Mucosa of descending colon (tissue), 3 donors: ENCODE data around the gene ABCA2. TPM values are rescaled to one million over a fixed set of nuclear protein-coding genes. Genes with fewer than 3 reads are reported as not detected.
A peak's percentile ranks its signal among the peaks of the same experiment; 100 is the strongest.

Source experiments
- ATAC-seq: fragments of 200-7000 bp; cut with Tn5 transposase; one replicate; pipeline ENCODE4 v1.9.1; 2020; ENCODE audit warnings: mild to moderate bottlenecking, moderate library complexity
- DNase-seq, 3 donors: peaks; one replicate each; pipeline ENCODE4 v3.0.0-alpha.2; 2020
- H3K36me3 ChIP-seq: fragments of 200-600 bp; one replicate; pipeline ENCODE4 v1.8.0; 2021; ENCODE audit warnings: low read depth, mild to moderate bottlenecking
- H3K4me1 ChIP-seq: fragments of 200-600 bp; one replicate; pipeline ENCODE4 v1.8.0; 2021; ENCODE audit warnings: low read depth, mild to moderate bottlenecking
- H3K4me3 ChIP-seq: fragments of 200-600 bp; one replicate; pipeline ENCODE4 v1.8.0; 2021; ENCODE audit warnings: mild to moderate bottlenecking
- H3K9me3 ChIP-seq: fragments of 200-600 bp; one replicate; pipeline ENCODE4 v1.8.0; 2021; ENCODE audit warnings: mild to moderate bottlenecking
- intact Hi-C, 2 donors: fragments of 100-400 bp; cut with DNase I in 1 of 2; cut with micrococcal nuclease in 1 of 2; formaldehyde crosslinking; loops; one replicate each; pipeline versions ENCODE4 v1.11.0 to v1.11.1; 2022; cut with DNase I, micrococcal nuclease
- total RNA-seq, 3 donors: library from RNA; stranded (reverse); fragmentation: NEBNext Ultra II Directional in 2 of 3; extraction: Animal tissue kit (Norgen Biotek cat#: 25700) in 2 of 3; gene quantifications; one replicate each; pipeline versions ENCODE4 v1.2.1 to v1.2.4, GENCODE V29; 2021 to 2023
- TF ChIP-seq, protein P1 (sequence below): fragments of 200-600 bp; IDR thresholded peaks from one replicate; pipeline ENCODE4 v1.8.0; 2022; ENCODE audit warnings: antibody characterized with exemption, mild to moderate bottlenecking
- donor health status: DM: no; HTN: no; CAD: no; lungs with moderate emphysema.
- donor health status: DM: no; HTN: no; CAD: no.
- donor health status: DM: no; HTN: yes; CAD: no.

The ABCA2 gene
- total RNA-seq, 3 donors from 2014 or later: 20.1 to 77.2 (median 48.0) TPM

- DNase-seq: no peak
- H3K4me1 ChIP-seq: peaks cover 2% of the 10 kb centered on the region
- no peak for ATAC-seq
- TF ChIP-seq, protein P1, sequence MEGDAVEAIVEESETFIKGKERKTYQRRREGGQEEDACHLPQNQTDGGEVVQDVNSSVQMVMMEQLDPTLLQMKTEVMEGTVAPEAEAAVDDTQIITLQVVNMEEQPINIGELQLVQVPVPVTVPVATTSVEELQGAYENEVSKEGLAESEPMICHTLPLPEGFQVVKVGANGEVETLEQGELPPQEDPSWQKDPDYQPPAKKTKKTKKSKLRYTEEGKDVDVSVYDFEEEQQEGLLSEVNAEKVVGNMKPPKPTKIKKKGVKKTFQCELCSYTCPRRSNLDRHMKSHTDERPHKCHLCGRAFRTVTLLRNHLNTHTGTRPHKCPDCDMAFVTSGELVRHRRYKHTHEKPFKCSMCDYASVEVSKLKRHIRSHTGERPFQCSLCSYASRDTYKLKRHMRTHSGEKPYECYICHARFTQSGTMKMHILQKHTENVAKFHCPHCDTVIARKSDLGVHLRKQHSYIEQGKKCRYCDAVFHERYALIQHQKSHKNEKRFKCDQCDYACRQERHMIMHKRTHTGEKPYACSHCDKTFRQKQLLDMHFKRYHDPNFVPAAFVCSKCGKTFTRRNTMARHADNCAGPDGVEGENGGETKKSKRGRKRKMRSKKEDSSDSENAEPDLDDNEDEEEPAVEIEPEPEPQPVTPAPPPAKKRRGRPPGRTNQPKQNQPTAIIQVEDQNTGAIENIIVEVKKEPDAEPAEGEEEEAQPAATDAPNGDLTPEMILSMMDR: no peak
- intact Hi-C loops: no loop called here
- H3K9me3 ChIP-seq: no peaks in the 10 kb centered on the region
- H3K36me3 ChIP-seq: no peaks in the 10 kb centered on the region
- H3K4me3 ChIP-seq: no peak overlapping the region
These were observed 47.2 kb downstream of the ABCA2 start for GRCh38 chr9:136980669-136981478.

DNA sequence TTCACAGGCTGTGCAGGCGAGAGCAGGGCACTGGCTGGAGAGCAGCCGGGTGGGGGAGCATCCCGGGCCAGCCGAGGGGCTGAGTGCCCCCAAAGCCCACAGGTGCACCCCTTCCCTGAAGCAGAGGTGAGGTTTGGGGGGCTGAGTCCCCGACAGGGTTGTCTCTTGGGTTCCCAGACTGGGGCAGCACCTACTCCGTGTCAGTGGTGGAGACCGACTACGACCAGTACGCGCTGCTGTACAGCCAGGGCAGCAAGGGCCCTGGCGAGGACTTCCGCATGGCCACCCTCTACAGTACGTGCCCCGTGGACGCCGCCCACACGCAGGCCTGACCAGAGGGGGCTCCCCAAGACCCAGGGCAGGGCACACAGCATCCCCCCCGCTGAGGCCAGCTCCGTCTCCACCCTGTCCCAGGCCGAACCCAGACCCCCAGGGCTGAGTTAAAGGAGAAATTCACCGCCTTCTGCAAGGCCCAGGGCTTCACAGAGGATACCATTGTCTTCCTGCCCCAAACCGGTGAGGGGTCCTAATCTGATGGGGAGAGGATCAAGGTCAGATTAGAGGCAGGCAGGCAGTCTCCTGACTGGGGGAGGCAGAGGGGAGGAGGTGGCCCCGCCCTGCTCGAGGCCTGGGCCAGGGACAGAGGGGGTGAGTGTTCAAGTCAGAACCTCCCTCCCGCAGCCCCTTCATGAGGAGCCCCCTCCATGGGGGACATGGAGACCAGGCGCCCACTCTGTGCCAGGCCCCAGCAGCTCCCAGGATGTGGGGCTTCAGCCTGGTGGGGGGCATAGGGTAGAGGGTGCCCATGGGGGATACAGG, 48.1 kb downstream of the ABCA2 start:
- TF ChIP-seq, protein P1: no peak
- Histone ChIP-seq H3K4me3 (no peak overlapping the region), H3K4me1 (peaks cover 2% of the 10 kb centered on the region), H3K9me3 (no peaks in the 10 kb centered on the region), H3K36me3 (no peaks in the 10 kb centered on the region)
- intact Hi-C loops: no loop called here
- DNase-seq: no peak
- no peak for ATAC-seq

DNA sequence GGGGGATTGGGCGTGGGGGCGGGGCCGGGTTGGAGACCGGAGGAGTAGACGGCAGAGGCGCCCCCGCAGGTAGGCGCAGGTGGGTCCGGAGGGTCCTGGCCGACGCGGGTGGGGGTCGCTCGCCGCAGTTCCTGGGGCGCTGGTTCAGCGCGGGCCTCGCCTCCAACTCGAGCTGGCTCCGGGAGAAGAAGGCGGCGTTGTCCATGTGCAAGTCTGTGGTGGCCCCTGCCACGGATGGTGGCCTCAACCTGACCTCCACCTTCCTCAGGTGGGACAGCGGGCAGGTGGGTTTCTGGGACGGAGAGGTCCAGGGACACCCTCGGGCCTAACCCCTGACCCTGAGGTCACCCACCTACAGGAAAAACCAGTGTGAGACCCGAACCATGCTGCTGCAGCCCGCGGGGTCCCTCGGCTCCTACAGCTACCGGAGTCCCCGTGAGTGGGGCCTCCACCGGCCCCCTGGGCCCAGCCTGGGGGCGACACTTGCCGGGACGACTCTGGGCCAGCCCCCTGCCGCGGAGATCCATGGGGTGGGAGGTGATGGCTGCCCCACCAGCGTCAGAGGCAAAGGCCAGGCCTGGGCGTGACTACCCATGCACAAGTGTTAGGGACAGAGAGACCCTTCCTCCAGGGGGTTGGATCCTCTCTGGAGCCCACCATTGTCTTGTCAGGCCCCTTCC, 49.0 kb downstream of the ABCA2 start:
- H3K4me3 ChIP-seq: no peak overlapping the region
- TF ChIP-seq, protein P1: no peak
- no peaks in the 10 kb centered on the region for H3K36me3 ChIP-seq
- peaks cover 2% of the 10 kb centered on the region for H3K4me1 ChIP-seq
- no peaks in the 10 kb centered on the region for H3K9me3 ChIP-seq
- DNase-seq: no peak
- intact Hi-C loops: no loop called here
- no peak for ATAC-seq

DNA sequence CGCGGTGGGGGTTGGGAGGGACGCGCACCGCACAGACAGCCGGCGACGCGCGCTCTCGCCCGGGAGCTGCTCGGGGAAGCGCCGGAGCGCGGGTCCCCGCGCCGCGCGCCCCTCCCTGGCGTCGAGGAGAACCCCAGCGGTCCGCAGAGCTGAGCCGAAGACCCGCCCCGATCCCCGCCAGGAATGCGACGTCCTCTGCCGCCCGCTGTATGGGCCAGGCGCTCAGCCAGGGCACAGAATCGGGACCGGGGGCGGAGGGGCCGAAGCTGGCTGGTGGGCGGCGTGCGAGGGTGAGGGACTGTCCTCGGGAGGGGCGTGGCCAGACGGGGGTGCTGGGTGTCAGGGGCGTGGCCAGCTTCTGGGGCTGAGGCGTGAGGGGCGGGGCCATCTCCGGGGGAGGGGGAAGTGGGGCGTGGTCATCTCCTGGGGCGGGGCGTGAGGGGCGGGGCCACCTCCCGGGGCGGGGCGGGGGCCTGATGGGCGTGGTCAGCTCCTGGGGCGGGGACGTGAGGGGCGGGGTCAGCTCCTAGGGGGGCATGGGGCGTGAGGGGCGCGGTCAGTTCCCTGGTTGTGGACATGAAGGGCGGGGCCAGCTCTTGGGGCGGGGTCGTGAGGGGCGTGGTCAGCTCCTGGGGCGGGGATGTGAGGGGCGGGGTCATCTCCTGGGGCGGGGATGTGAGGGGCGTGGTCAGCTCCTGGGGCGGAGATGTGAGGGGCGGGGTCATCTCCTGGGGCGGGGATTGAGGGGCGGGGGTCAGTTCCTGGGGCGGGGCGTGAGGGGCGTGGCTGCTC, 49.8 kb downstream of the ABCA2 start:
- TF ChIP-seq, protein P1: no peak
- peak; percentile 66 to 80 (median 77) for DNase-seq
- no peaks in the 10 kb centered on the region for H3K9me3 ChIP-seq
- no peaks in the 10 kb centered on the region for H3K36me3 ChIP-seq
- peaks cover 2% of the 10 kb centered on the region for H3K4me1 ChIP-seq
- peak; percentile 75 for ATAC-seq
- H3K4me3 ChIP-seq: no peak overlapping the region
- intact Hi-C loops: no loop called here

DNA sequence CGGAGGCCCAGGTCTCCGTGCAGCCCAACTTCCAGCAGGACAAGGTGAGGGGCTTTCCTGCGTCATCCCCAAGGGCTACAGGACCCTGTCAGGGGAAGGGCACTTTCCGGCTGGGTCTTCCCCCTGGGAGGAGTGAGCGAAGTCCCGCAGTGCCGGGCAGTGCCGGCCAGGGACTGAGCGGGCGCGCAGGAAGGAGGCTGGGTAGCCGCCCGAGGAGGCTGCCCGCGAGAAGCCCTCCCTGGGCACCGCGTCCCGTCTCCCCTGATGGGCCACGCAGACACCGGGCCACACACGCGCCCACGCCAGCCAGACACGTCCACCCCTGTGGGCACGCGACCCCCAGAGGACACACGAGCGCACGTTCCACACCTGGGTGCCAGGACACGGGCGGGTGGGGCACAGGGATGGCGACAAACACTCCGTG, 50.4 kb downstream of the ABCA2 start:
- intact Hi-C loops: no loop called here
- TF ChIP-seq, protein P1: no peak
- DNase-seq: peak in 1 of 3 donors; percentile 53
- H3K9me3 ChIP-seq: no peaks in the 10 kb centered on the region
- peak; percentile 12 for ATAC-seq
- H3K4me3 ChIP-seq: no peak overlapping the region
- H3K4me1 ChIP-seq: peaks cover 2% of the 10 kb centered on the region
- no peaks in the 10 kb centered on the region for H3K36me3 ChIP-seq
